SK-N-SH (cell line): ENCODE results near the gene VAMP7. TPM values are rescaled to one million over a fixed set of nuclear protein-coding genes. Genes with fewer than 3 reads are reported as not detected.

Experiments used
- CTCF ChIA-PET: fragments of 300-600, 350-600 bp; formaldehyde crosslinking; extraction: SDS; loops from one replicate; lab custom pipeline; 2021; lab: Yijun Ruan, JAX
- POLR2A ChIA-PET: fragments of 350-600 bp; sonication (Branson Sonifier 250); formaldehyde crosslinking; extraction: SDS; loops from one replicate; lab custom pipeline; 2020; ENCODE audit warnings: antibody characterized with exemption, inconsistent platforms; lab: Yijun Ruan, JAX
- DNase-seq: peaks from one replicate; pipeline ENCODE4 v3.0.0; 2012
- H2AFZ ChIP-seq: fragments of 200-600 bp; sonication (generic); 2 replicates; pipeline ENCODE4 v1.8.1; 2016; ENCODE audit warnings: antibody characterized with exemption, mild to moderate bottlenecking, low read depth
- H3F3A ChIP-seq: fragments of 200-600 bp; sonication (generic); replicated peaks from 2 replicates; pipeline ENCODE3; 2016; ENCODE audit warnings: antibody characterized with exemption, mild to moderate bottlenecking; ENCODE audit not compliant: insufficient read depth
- H3K27ac ChIP-seq, 2 experiments: fragments of 200-500 bp in 1 of 2; fragments of 200-600 bp in 1 of 2; sonication (Bioruptor generic) in 1 of 2; sonication (generic), shearing (Covaris generic) in 1 of 2; 2 replicates each; pipeline versions ENCODE4 v1.5.1 to v1.6.1; 2014 to 2016; ENCODE audit warnings: low read depth in 2 of 2, inconsistent platforms in 1 of 2, low read length in 1 of 2, mild to moderate bottlenecking in 1 of 2, mixed read lengths in 1 of 2
- H3K27me3 ChIP-seq: fragments of 200-600 bp; sonication (generic), shearing (Covaris generic); 2 replicates; pipeline ENCODE4 v1.6.1; 2016; ENCODE audit warnings: mixed run types; ENCODE audit not compliant: insufficient read depth
- H3K36me3 ChIP-seq, 2 experiments: fragments of 200-500 bp in 1 of 2; fragments of 200-600 bp in 1 of 2; sonication (Bioruptor generic) in 1 of 2; sonication (generic) in 1 of 2; replicated peaks in 1 of 2; 2 replicates each; pipeline versions ENCODE3 to v1.5.1; 2014 to 2016; ENCODE audit warnings: low read length in 1 of 2, mild to moderate bottlenecking in 1 of 2; ENCODE audit not compliant: insufficient read depth in 2 of 2, control insufficient read depth in 1 of 2
- H3K4me1 ChIP-seq, 2 experiments: fragments of 200-500 bp in 1 of 2; fragments of 200-600 bp in 1 of 2; sonication (Bioruptor generic) in 1 of 2; sonication (generic), shearing (Covaris generic) in 1 of 2; 2 replicates each; pipeline versions ENCODE4 v1.5.1 to v1.6.1; 2014 to 2016; ENCODE audit warnings: low read depth in 1 of 2, low read length in 1 of 2, mixed run types in 1 of 2; ENCODE audit not compliant: insufficient read depth in 2 of 2, control insufficient read depth in 1 of 2
- H3K4me2 ChIP-seq: fragments of 200-600 bp; sonication (generic), shearing (Covaris generic); 2 replicates; pipeline ENCODE4 v1.6.1; 2017; ENCODE audit warnings: mixed run types
- H3K4me3 ChIP-seq, 2 experiments: fragments of 200-500 bp in 1 of 2; fragments of 200-600 bp in 1 of 2; sonication (Bioruptor generic) in 1 of 2; sonication (generic), shearing (Covaris generic) in 1 of 2; 2 replicates each; pipeline versions ENCODE4 v1.5.1 to v1.8.1; 2014 to 2016; ENCODE audit warnings: low read depth in 2 of 2, inconsistent platforms in 1 of 2, low read length in 1 of 2, mild to moderate bottlenecking in 1 of 2, mixed read lengths in 1 of 2, moderate library complexity in 1 of 2
- H3K79me2 ChIP-seq: fragments of 200-600 bp; sonication (generic); 2 replicates; pipeline ENCODE4 v1.8.1; 2017; ENCODE audit warnings: mild to moderate bottlenecking; ENCODE audit not compliant: insufficient read depth
- H3K9ac ChIP-seq: fragments of 200-600 bp; sonication (generic); 2 replicates; pipeline ENCODE4 v1.6.1; 2017; ENCODE audit warnings: mixed run types
- H3K9me2 ChIP-seq: fragments of 200-600 bp; sonication (generic); 2 replicates; pipeline ENCODE4 v1.6.1; 2017; ENCODE audit warnings: mixed run types
- H3K9me3 ChIP-seq: fragments of 200-600 bp; sonication (generic); 2 replicates; pipeline ENCODE4 v1.6.1; 2017; ENCODE audit warnings: mixed run types, mild to moderate bottlenecking, moderate library complexity
- H4K20me1 ChIP-seq: fragments of 200-600 bp; sonication (generic); 2 replicates; pipeline ENCODE4 v1.6.1; 2017; ENCODE audit warnings: mild to moderate bottlenecking, mixed run types; ENCODE audit not compliant: insufficient read depth
- ELF1 ChIP-seq: IDR thresholded peaks from 2 replicates; pipeline ENCODE4 v1.4.0; 2012
- EP300 ChIP-seq, 2 experiments: IDR thresholded peaks; 2 replicates each; pipeline versions ENCODE4 v1.4.0 to v1.6.1; 2012; ENCODE audit warnings: borderline replicate concordance in 1 of 2, low read depth in 1 of 2, low read length in 1 of 2
- EZH2phosphoT487 ChIP-seq: fragments of 200-600 bp; sonication (generic); IDR thresholded peaks from 2 replicates; pipeline ENCODE4 v1.6.1; 2017; ENCODE audit warnings: low read depth, mixed run types, mild to moderate bottlenecking, antibody characterized with exemption, moderate library complexity, borderline replicate concordance
- GABPA ChIP-seq: IDR thresholded peaks from 2 replicates; pipeline ENCODE4 v1.4.0; 2012; ENCODE audit warnings: low read depth, mild to moderate bottlenecking
- JUND ChIP-seq: IDR thresholded peaks from 2 replicates; pipeline ENCODE4 v1.4.0; 2012
- NFIC ChIP-seq: IDR thresholded peaks from 2 replicates; pipeline ENCODE4 v1.4.0; 2012; ENCODE audit warnings: borderline replicate concordance
- NRF1 ChIP-seq: IDR thresholded peaks from 2 replicates; pipeline ENCODE4 v1.6.1; 2012; ENCODE audit warnings: low read depth, mild to moderate bottlenecking, low read length
- POLR2AphosphoS5 ChIP-seq: IDR thresholded peaks from 2 replicates; pipeline ENCODE4 v1.6.1; 2012; ENCODE audit warnings: low read depth, low read length
- RAD21 ChIP-seq: IDR thresholded peaks from 2 replicates; pipeline ENCODE4 v1.6.1; 2012; ENCODE audit warnings: mild to moderate bottlenecking, low read length
- RCOR1 ChIP-seq: fragments of 150-350 bp; IDR thresholded peaks from 2 replicates; pipeline ENCODE4 v1.6.1; 2017; ENCODE audit warnings: antibody characterized with exemption, low read length
- TEAD4 ChIP-seq: IDR thresholded peaks from 2 replicates; pipeline ENCODE4 v1.4.0; 2012; ENCODE audit warnings: mild to moderate bottlenecking, borderline replicate concordance; ENCODE audit not compliant: insufficient read depth
- USF2 ChIP-seq: fragments of 150-350 bp; IDR thresholded peaks from 2 replicates; pipeline ENCODE4 v1.6.1; 2017; ENCODE audit warnings: antibody characterized with exemption, low read length, low read depth, borderline replicate concordance
- WGBS: methylation state at CpG from one replicate; pipeline ENCODE4 v1.1.6; 2017; ENCODE audit warnings: low lambda C conversion rate; 5-methylcytosine and 5-hydroxymethylcytosine counted together
- polyA plus RNA-seq, 3 experiments: library from polyadenylated mRNA; depleted of rRNA; stranded (reverse); fragments of >200 nt; gene quantifications; 2 replicates each; pipeline ENCODE4 v1.2.3, GENCODE V29; 2012
- TF ChIP-seq, protein P1 (sequence below): IDR thresholded peaks from 2 replicates; pipeline ENCODE4 v1.6.1; 2012; ENCODE audit warnings: mild to moderate bottlenecking, low read depth, low read length, moderate library complexity
- TF ChIP-seq, protein P2 (sequence below): IDR thresholded peaks from 2 replicates; pipeline ENCODE4 v1.4.0; 2012; ENCODE audit warnings: low read depth
- TF ChIP-seq, protein P3 (sequence below): IDR thresholded peaks from 2 replicates; pipeline ENCODE4 v1.4.0; 2012; ENCODE audit warnings: low read depth, borderline replicate concordance

VAMP7 gene
- polyA plus RNA-seq, 1 of the 3 experiments (the other 2 are of a cell fraction), result 23.9 TPM

GRCh38 chrX:155956099-155956498 lies 75.0 kb downstream of the VAMP7 start:
- no peaks in the 10 kb centered on the region for H3K27me3 ChIP-seq
- TF ChIP-seq RAD21 (no peak), USF2 (no peak), RCOR1 (no peak), JUND (no peak), NRF1 (no peak)
- TF ChIP-seq, protein P1, sequence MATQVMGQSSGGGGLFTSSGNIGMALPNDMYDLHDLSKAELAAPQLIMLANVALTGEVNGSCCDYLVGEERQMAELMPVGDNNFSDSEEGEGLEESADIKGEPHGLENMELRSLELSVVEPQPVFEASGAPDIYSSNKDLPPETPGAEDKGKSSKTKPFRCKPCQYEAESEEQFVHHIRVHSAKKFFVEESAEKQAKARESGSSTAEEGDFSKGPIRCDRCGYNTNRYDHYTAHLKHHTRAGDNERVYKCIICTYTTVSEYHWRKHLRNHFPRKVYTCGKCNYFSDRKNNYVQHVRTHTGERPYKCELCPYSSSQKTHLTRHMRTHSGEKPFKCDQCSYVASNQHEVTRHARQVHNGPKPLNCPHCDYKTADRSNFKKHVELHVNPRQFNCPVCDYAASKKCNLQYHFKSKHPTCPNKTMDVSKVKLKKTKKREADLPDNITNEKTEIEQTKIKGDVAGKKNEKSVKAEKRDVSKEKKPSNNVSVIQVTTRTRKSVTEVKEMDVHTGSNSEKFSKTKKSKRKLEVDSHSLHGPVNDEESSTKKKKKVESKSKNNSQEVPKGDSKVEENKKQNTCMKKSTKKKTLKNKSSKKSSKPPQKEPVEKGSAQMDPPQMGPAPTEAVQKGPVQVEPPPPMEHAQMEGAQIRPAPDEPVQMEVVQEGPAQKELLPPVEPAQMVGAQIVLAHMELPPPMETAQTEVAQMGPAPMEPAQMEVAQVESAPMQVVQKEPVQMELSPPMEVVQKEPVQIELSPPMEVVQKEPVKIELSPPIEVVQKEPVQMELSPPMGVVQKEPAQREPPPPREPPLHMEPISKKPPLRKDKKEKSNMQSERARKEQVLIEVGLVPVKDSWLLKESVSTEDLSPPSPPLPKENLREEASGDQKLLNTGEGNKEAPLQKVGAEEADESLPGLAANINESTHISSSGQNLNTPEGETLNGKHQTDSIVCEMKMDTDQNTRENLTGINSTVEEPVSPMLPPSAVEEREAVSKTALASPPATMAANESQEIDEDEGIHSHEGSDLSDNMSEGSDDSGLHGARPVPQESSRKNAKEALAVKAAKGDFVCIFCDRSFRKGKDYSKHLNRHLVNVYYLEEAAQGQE, result no peak
- TF ChIP-seq, protein P2, sequence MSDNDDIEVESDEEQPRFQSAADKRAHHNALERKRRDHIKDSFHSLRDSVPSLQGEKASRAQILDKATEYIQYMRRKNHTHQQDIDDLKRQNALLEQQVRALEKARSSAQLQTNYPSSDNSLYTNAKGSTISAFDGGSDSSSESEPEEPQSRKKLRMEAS, result no peak
- H3K9me2 ChIP-seq, result no peaks in the 10 kb centered on the region
- no peaks in the 10 kb centered on the region for H3K9me3 ChIP-seq
- no peak for DNase-seq
- H3K4me3 ChIP-seq, result no peak overlapping the region
- H3F3A ChIP-seq, result no peaks in the 10 kb centered on the region
- no peaks in the 10 kb centered on the region for H3K36me3 ChIP-seq
- no peaks in the 10 kb centered on the region for H3K79me2 ChIP-seq
- H3K4me2 ChIP-seq, result no peak overlapping the region
- CTCF ChIA-PET, result no interaction called here
- no peak overlapping the region for H3K27ac ChIP-seq
- no peak overlapping the region for H3K9ac ChIP-seq
- POLR2A ChIA-PET, result no interaction called here
- H3K4me1 ChIP-seq, result no peaks in the 10 kb centered on the region
- no peaks in the 10 kb centered on the region for H4K20me1 ChIP-seq
- H2AFZ ChIP-seq, result no peak overlapping the region
- WGBS, result 58% methylated on average over 5 of the region's 9 CpGs

DNA sequence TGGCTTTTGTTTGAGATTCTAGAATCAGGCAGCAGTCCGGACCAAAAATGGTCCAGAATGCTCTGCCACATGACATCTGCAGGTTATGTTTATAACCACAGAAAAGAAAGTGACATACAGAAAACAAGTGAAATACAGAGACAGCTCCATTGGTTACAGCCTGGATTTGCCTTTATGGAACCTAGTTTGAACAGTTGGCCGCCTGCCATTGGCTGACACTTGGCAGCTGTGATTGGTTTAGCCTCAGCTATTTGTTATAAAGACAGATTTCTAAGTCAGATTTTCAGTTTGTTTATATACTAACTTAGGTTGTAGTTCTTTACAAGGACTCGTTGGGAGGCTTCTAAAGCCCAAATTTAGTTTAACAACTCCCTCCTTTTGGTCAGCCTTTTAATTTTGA lies 75.5 kb downstream of the VAMP7 start:
- Histone ChIP-seq H2AFZ (no peak overlapping the region), H3K4me3 (no peak overlapping the region), H3K27ac (no peak overlapping the region), H3K36me3 (no peaks in the 10 kb centered on the region), H3K9me3 (no peaks in the 10 kb centered on the region), H3K9me2 (no peaks in the 10 kb centered on the region), H3F3A (no peaks in the 10 kb centered on the region), H4K20me1 (no peaks in the 10 kb centered on the region), H3K4me2 (no peak overlapping the region), H3K79me2 (no peaks in the 10 kb centered on the region), H3K27me3 (no peaks in the 10 kb centered on the region), H3K4me1 (no peaks in the 10 kb centered on the region), H3K9ac (no peak overlapping the region)
- CTCF ChIA-PET, result no interaction called here
- WGBS, result 52% methylated on average over 3 of the region's 3 CpGs
- POLR2A ChIA-PET, result no interaction called here
- no peak for DNase-seq
- TF ChIP-seq, protein P1, result no peak
- TF ChIP-seq, protein P3, sequence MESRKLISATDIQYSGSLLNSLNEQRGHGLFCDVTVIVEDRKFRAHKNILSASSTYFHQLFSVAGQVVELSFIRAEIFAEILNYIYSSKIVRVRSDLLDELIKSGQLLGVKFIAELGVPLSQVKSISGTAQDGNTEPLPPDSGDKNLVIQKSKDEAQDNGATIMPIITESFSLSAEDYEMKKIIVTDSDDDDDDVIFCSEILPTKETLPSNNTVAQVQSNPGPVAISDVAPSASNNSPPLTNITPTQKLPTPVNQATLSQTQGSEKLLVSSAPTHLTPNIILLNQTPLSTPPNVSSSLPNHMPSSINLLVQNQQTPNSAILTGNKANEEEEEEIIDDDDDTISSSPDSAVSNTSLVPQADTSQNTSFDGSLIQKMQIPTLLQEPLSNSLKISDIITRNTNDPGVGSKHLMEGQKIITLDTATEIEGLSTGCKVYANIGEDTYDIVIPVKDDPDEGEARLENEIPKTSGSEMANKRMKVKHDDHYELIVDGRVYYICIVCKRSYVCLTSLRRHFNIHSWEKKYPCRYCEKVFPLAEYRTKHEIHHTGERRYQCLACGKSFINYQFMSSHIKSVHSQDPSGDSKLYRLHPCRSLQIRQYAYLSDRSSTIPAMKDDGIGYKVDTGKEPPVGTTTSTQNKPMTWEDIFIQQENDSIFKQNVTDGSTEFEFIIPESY, result no peak
- no peak for TF ChIP-seq ELF1
- no peak for TF ChIP-seq NFIC
- no peak for TF ChIP-seq POLR2AphosphoS5
- TF ChIP-seq TEAD4, result no peak
- no peak for TF ChIP-seq EP300 (IDR thresholded peaks at IDR 0.05; ENCODE audit: borderline replicate concordance in 1 of 2, low read depth in 1 of 2, low read length in 1 of 2)
- TF ChIP-seq GABPA, result no peak
- TF ChIP-seq RCOR1, result no peak
- TF ChIP-seq, protein P2, result no peak
- no peak for TF ChIP-seq USF2
- no peak for TF ChIP-seq EZH2phosphoT487
